A172 (cell line): ENCODE data around the gene RENBP. TPM values are rescaled to one million over a fixed set of nuclear protein-coding genes. Genes with fewer than 3 reads are reported as not detected.
A peak's percentile ranks its signal among the peaks of the same experiment; 100 is the strongest.
"Not testable (repeated sequence)": the region's sequence is repeated elsewhere in the genome, so short reads cannot be mapped to it uniquely, and the experiment has no call there.

Source experiments
- DNase-seq: peaks from one replicate; pipeline ENCODE4 v3.0.0-alpha.2; 2015; ENCODE audit warnings: low spot score
- total RNA-seq: library from RNA; depleted of rRNA; stranded (reverse); fragments of >200 nt; shearing (Covaris generic); gene quantifications from 2 replicates; pipeline ENCODE4 v1.2.3, GENCODE V29; 2014; rRNA removed

The RENBP gene
- total RNA-seq, result 0.62 TPM in 2 replicates

DNA sequence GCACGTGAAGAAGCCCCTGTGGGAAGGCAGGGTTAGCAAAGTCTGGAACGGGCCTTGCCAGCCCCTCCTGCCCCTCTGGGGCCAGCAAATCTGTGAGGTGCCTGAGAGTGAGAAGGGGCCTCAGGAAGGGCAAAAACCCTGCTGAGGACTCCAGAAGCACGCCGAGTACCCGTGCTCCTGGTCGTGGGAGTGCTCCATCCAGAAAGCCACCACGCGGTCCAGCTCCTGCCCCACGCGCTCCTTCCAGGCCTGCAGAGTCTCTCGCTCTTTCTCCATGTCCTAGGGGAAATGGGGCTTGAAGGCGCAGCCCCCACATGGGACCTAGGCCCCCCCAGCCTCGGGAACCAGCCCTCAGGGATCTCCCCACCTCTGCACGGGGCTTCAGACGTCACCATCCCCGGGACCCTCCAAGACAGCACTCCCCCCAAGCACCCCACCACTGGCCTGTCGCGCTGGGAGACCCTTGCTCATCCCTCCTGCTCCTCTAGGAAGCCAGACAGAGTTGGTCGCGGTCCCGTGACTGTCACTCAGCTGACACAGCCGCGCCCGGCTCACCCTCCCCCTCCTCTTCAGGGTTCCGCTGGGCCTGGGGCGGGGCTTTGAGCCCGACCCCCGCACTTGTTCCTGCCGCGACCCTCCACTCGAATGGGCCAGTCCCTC lies at the start of gene RENBP:
Gene RENBP, minus strand, starts transcription at position 504 of the 660 bp plus-strand sequence. Its CDS starts 33 bp downstream, at position 471.
- no peak for DNase-seq

GRCh38 chrX:153993978-153994377 lies 49.5 kb upstream of the RENBP start:
- no peak for DNase-seq

DNA sequence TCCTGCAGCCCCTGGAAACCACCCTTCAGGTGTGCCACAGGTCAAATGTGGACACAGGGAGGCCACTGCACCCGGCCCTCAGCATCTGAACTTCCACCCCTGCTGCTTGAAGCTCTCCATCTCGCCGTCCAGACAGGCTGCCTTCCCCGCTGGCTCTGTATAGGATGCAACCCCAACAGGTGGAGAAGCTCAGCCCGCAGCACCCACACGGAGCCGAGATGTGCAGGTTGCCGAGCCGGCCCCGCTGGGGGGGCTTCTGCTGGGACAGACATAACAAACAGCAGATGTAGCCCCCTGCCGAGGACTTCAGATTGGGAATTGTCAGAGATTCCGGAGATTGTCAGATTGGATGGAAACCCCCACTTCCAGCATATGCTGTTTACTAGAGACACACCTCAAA lies 48.6 kb upstream of the RENBP start:
- DNase-seq, result no peak

GRCh38 chrX:153992180-153992579 lies 47.7 kb upstream of the RENBP start:
- no peak for DNase-seq

GRCh38 chrX:153991013-153991580 lies 46.7 kb upstream of the RENBP start:
- DNase-seq, result no peak

- DNase-seq, result no peak
These were observed 45.7 kb upstream of the RENBP start for GRCh38 chrX:153989973-153990655.

- no peak for DNase-seq
These were observed 44.0 kb upstream of the RENBP start for GRCh38 chrX:153988493-153988892.

- DNase-seq, result no peak
These were observed 40.1 kb upstream of the RENBP start for GRCh38 chrX:153984351-153985178.

- no peak for DNase-seq
These were observed 38.9 kb upstream of the RENBP start for GRCh38 chrX:153983321-153983801.

DNA sequence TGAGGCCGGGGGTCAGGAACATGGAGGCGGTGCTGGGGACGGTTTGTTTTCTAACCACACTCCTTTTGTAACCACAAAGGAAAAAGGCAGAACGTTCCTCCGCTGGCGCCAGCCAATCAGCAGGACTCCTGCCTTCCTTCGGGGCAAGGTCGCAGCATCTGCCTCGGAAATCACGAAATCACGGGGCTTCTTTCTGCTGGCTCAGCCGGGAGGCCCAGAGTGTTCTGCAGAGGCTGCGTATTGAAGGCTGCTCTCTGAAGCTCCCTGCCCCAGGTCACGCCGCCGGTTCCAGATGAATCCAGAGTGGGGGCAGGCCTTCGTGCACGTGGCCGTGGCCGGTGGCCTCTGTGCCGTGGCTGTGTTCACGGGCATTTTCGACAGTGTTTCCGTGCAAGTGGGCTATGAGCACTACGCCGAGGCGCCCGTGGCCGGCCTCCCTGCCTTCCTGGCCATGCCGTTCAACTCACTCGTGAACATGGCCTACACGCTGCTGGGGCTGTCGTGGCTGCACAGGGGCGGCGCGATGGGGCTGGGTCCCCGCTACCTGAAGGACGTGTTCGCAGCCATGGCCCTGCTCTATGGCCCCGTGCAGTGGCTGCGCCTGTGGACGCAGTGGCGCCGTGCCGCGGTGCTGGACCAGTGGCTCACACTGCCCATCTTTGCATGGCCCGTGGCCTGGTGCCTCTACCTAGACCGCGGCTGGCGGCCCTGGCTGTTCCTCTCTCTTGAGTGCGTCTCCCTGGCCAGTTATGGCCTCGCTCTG lies 37.5 kb upstream of the RENBP start:
- no peak for DNase-seq

GRCh38 chrX:153981231-153981630 lies 36.8 kb upstream of the RENBP start:
- no peak for DNase-seq

- not testable (repeated sequence) for DNase-seq
These were observed 36.0 kb upstream of the RENBP start for GRCh38 chrX:153980394-153980793.

DNA sequence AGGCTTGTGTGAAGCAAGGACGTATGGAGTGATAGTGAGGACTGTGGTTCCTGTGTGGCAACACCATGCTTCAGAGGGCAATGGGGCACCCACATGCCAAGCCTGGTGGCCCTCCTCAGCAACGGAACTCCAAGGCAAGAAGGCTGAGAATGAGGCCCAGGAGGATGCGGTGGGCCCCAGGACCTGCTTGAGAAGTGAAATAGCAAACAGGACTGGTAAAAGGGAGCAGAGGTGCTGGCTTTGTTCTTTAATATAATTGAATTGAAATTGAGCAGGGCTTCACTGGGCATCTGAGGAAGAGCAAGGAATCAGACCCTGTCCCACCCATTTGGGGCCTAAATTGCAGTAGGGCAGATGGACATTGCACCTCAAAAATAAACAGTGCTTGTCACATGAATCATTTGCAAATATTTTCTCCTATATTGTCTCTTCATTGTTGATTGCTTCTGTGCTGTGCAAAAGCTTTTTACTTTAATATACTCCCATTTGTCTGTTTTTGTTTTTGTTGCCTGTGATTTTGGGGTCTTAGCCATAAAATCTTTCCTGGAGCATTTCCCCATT lies 30.4 kb upstream of the RENBP start:
- DNase-seq, result no peak

DNA sequence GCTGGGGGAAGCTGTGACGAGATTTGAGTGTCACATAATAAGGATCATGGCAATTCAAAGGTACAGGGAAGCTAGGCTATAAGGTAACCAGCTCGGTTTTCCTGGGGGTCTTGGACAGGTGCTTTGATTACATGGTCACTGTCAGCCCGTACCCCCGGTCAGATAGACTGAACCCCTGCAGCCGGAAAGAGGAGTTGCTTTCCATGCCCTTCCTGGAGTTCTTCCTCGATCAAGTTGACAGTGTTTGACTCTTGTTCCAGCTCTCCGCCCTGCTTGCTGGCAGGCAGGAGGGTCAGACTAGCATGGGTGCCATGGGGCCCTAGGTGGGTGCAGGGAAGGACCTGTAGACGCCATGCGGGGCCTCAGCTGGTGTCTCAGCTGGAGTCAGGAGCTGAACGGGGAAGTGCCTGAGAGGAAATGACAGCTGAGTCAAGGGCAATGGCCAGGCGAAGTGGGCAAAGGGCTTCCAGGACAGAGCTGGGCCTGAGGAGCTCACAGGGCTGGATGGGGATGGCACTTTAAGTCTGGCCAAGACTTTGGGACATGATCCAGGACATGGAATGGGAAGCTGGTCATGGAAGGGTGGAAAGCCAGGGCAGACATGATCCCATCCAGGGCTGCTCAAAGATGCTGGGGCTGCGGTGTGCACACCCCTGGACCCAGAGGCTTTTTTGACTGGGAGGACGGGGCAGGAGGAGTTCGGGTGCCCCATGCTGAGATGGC lies 29.7 kb upstream of the RENBP start:
- no peak for DNase-seq

GRCh38 chrX:153973127-153974002 lies 28.9 kb upstream of the RENBP start:
- no peak for DNase-seq

DNA sequence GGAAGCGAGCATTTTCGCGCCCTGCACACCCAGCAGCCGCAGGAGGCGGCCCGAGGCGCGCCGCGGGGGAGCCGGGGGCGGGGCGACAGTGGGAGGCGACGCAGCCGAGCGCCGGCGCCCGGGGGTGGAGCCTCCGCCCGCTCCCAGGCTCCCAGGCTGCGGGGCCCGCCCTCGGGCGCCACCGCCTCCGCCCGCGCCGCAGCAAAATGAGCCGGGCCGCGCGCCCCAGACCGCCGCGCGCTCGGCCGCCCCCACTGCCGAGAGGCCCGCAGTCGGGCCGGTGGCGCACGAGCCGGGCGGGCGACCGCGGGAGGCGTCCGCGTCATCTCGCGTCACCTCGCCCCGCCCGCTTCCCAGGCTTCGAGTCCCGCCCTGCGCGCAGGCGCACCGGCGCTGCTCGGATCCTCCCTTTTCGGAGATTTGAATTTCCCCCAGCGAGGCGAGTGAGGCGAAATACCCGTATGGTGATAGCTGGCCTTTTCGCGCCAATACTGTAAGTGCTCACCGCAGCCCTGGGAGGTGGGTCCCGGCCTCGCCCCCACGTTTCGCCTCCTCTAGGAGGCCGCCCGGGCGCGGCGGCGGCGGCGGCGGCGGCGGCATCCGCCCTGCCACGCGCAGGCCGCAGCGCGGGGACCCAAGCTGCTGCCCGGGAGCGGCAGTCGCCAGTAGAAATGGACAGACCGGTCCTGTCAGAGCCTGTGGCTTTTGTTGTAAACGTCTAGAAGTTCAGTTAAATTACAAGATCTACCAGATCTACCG lies 28.1 kb upstream of the RENBP start, which contains the start of gene TMEM187:
Gene TMEM187, plus strand, starts transcription at position 387 of the 759 bp plus-strand sequence. CDS start 9,309 bp downstream, outside the sequence.
- peak; percentile 91 for DNase-seq

DNA sequence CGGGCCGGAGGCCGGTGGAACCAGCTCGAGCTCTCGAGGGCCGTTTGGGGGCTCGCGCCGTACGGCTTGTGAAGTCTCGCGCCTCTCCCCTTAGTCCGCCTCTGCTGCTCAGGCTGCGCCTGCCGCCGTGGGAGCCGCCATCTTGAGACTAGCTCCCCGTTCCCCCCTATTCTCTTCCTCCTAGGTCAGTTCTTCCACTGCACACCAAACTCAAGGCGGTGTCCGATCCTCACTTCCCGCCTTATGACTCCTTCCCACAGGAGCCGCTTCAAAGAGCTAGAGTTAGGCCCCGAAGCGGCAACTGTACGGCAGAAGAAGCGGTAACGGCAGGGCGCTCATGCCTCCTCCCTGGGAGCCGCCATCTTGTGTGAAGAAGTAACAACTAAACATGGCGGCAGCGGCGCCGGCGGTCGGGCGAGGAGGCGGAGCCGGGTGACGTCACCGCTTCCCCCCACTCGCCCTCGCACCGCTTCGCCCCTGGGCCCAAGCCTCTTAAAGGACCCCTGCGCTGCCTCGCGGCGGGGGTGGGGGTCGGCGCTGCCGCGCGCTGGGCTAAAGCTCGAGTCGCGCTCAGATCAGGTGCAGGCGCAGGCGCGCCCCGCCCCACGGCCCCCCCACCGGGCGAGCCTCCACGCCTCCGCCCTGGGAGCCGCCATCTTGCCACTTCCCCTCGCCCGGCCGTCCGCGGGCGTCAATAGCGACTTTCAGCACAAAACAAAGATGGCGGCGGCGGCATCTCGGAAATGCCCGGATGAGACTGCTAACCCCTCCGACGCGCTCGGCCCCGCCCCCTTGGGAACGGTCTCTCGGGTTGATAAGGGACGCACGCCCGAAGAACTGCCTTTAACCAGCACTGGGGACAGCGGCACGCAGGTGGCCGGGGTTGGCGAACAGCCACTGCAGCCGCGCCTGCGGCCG lies 27.3 kb upstream of the RENBP start, which contains the start of gene HCFC1:
Gene HCFC1, minus strand, starts transcription at position 369 of the 918 bp plus-strand sequence. CDS start 978 bp downstream, outside the sequence.
- DNase-seq, result peak; percentile 89
